Fibroblast of lung (primary cell): ENCODE measurements around the gene ORAI1. TPM values are rescaled to one million over a fixed set of nuclear protein-coding genes. Genes with fewer than 3 reads are reported as not detected.

Experiments
- DNase-seq, 2 donors: peaks; one replicate each; pipeline versions ENCODE4 v3.0.0 to v3.0.0-alpha.2; 2010; ENCODE audit warnings: low read depth in 2 of 2
- H2AFZ ChIP-seq: 2 replicates; pipeline ENCODE4 v1.5.1; 2012; ENCODE audit warnings: low read length, control low read depth, inconsistent platforms
- H3K27ac ChIP-seq: 2 replicates; pipeline ENCODE4 v1.5.1; 2011; ENCODE audit warnings: low read length, control low read depth; ENCODE audit not compliant: insufficient read depth
- H3K27me3 ChIP-seq: 2 replicates; pipeline ENCODE4 v1.5.1; 2011; ENCODE audit warnings: mild to moderate bottlenecking, low read length; ENCODE audit not compliant: control insufficient read depth, insufficient read depth
- H3K36me3 ChIP-seq: 2 replicates; pipeline ENCODE4 v1.5.1; 2011; ENCODE audit warnings: low read length; ENCODE audit not compliant: control insufficient read depth, insufficient read depth
- H3K4me1 ChIP-seq: 2 replicates; pipeline ENCODE4 v1.5.1; 2011; ENCODE audit warnings: low read length; ENCODE audit not compliant: control insufficient read depth, insufficient read depth; ENCODE audit errors: extremely low read depth
- H3K4me2 ChIP-seq: 2 replicates; pipeline ENCODE4 v1.5.1; 2011; ENCODE audit warnings: low read length, control low read depth; ENCODE audit not compliant: insufficient read depth; ENCODE audit errors: extremely low read depth
- H3K4me3 ChIP-seq, 4 experiments: fragments of 200-600 bp in 1 of 4; sonication (generic) in 1 of 4; replicated peaks in 1 of 4; 2 replicates each; pipeline ENCODE4 v1.5.1; 2011 to 2016; ENCODE audit warnings: low read length in 4 of 4, low read depth in 3 of 4, mild to moderate bottlenecking in 3 of 4, control low read depth in 2 of 4, inconsistent platforms in 1 of 4, mixed read lengths in 1 of 4; ENCODE audit not compliant: insufficient read depth in 1 of 4; ENCODE audit errors: control extremely low read depth in 1 of 4
- H3K79me2 ChIP-seq: 2 replicates; pipeline ENCODE4 v1.5.1; 2012; ENCODE audit warnings: mild to moderate bottlenecking, low read length, inconsistent platforms; ENCODE audit not compliant: control insufficient read depth, insufficient read depth
- H3K9ac ChIP-seq: 2 replicates; pipeline ENCODE4 v1.5.1; 2011; ENCODE audit warnings: mild to moderate bottlenecking, low read length, control low read depth; ENCODE audit not compliant: insufficient read depth
- H3K9me3 ChIP-seq: 2 replicates; pipeline ENCODE4 v1.5.1; 2012; ENCODE audit warnings: low read depth, low read length; ENCODE audit not compliant: control insufficient read depth, insufficient read depth
- H4K20me1 ChIP-seq: 2 replicates; pipeline ENCODE4 v1.5.1; 2011; ENCODE audit warnings: low read length; ENCODE audit not compliant: control insufficient read depth, insufficient read depth; ENCODE audit errors: extremely low read depth
- CTCF ChIP-seq, 2 donors: IDR thresholded peaks in 1 of 2; conservative IDR thresholded peaks in 1 of 2; 1 replicate in 1 of 2; 2 replicates in 1 of 2; pipeline ENCODE4 v1.5.1; 2011 to 2012; ENCODE audit warnings: low read length in 2 of 2, control low read depth in 1 of 2, inconsistent platforms in 1 of 2, low read depth in 1 of 2, mild to moderate bottlenecking in 1 of 2
- EZH2 ChIP-seq: IDR thresholded peaks from 2 replicates; pipeline ENCODE4 v1.5.1; 2012; ENCODE audit warnings: low read length, control low read depth, mild to moderate bottlenecking; ENCODE audit errors: missing control alignments
- polyA plus RNA-seq, 2 donors: library from polyadenylated mRNA; depleted of rRNA in 1 of 2; stranded (reverse) in 1 of 2; unstranded in 1 of 2; fragments of >200 nt; gene quantifications; 2 replicates each; pipeline ENCODE4 v1.2.1, GENCODE V29; 2011 to 2012; ENCODE audit warnings: missing spikeins in 1 of 2
- total RNA-seq: library from RNA; depleted of rRNA; stranded (reverse); fragments of >200 nt; gene quantifications from 2 replicates; pipeline ENCODE4 v1.2.1, GENCODE V29; 2014

ORAI1 gene
- total and polyA plus RNA-seq, 2 donors (not counting 1 experiment from before 2014, with no cell fraction given), result 7.4 to 8.1 TPM

- Histone ChIP-seq H3K4me1 (no peaks in the 10 kb centered on the region), H3K9me3 (no peaks in the 10 kb centered on the region), H2AFZ (no peak overlapping the region), H3K27me3 (no peaks in the 10 kb centered on the region), H3K9ac (no peak overlapping the region), H3K4me2 (no peak overlapping the region), H3K4me3 (no peak overlapping the region), H4K20me1 (no peaks in the 10 kb centered on the region), H3K36me3 (no peaks in the 10 kb centered on the region), H3K27ac (no peak overlapping the region), H3K79me2 (no peaks in the 10 kb centered on the region)
- TF ChIP-seq CTCF (conservative IDR thresholded peaks at IDR 0.05 in 1 of 2, IDR thresholded peaks at IDR 0.05 in 1 of 2; ENCODE audit: low read depth in 1 of 2, low read length in 2 of 2) (no peak), EZH2 (no peak)
- DNase-seq, result no peak
Measured at GRCh38 chr12:121688966-121689365, 62.6 kb downstream of the ORAI1 start.

- TF ChIP-seq EZH2 (no peak), CTCF (conservative IDR thresholded peaks at IDR 0.05 in 1 of 2, IDR thresholded peaks at IDR 0.05 in 1 of 2; ENCODE audit: low read depth in 1 of 2, low read length in 2 of 2) (no peak)
- H3K79me2 ChIP-seq, result no peaks in the 10 kb centered on the region
- H3K27ac ChIP-seq, result no peak overlapping the region
- H3K9ac ChIP-seq, result no peak overlapping the region
- H3K9me3 ChIP-seq, result no peaks in the 10 kb centered on the region
- DNase-seq, result no peak
- H3K4me2 ChIP-seq, result no peak overlapping the region
- H3K36me3 ChIP-seq, result no peaks in the 10 kb centered on the region
- no peak overlapping the region for H3K4me3 ChIP-seq
- no peaks in the 10 kb centered on the region for H3K27me3 ChIP-seq
- H4K20me1 ChIP-seq, result no peaks in the 10 kb centered on the region
- no peak overlapping the region for H2AFZ ChIP-seq
- no peaks in the 10 kb centered on the region for H3K4me1 ChIP-seq
Measured at GRCh38 chr12:121689430-121689829, 63.1 kb downstream of the ORAI1 start.

Other genes starting within 250 kb of the ORAI1 start
- gene RNF34, start 226.4 kb upstream of the ORAI1 start, total RNA-seq, result 49.1 and 79.4 TPM in 2 replicates
- 33.9 and 42.9 TPM in 2 replicates for gene RNF34, start 226.4 kb upstream of the ORAI1 start, polyA plus RNA-seq
- gene KDM2B, start 45.5 kb upstream of the ORAI1 start, total RNA-seq, result 13.1 and 21.6 TPM in 2 replicates
- gene KDM2B, start 45.5 kb upstream of the ORAI1 start, polyA plus RNA-seq, result 9.8 and 18.7 TPM in 2 replicates
- gene MORN3, start 43.1 kb downstream of the ORAI1 start, total RNA-seq, result 0.77 and 0.83 TPM in 2 replicates
- gene MORN3, start 43.1 kb downstream of the ORAI1 start, polyA plus RNA-seq, result 0.23 and 0.61 TPM in 2 replicates
- 6.2 and 8.6 TPM in 2 replicates for gene TMEM120B, start 86.2 kb downstream of the ORAI1 start, total RNA-seq
- gene TMEM120B, start 86.2 kb downstream of the ORAI1 start, polyA plus RNA-seq, result 8.6 and 10.6 TPM in 2 replicates
- gene RHOF, start 167.2 kb downstream of the ORAI1 start, total RNA-seq, result 5.6 and 6.8 TPM in 2 replicates
- 2.3 and 4.8 TPM in 2 replicates for gene RHOF, start 167.2 kb downstream of the ORAI1 start, polyA plus RNA-seq
- gene SETD1B, start 177.5 kb downstream of the ORAI1 start, total RNA-seq, result 2.1 and 3.5 TPM in 2 replicates
- 1.2 and 1.7 TPM in 2 replicates for gene SETD1B, start 177.5 kb downstream of the ORAI1 start, polyA plus RNA-seq
- 0.17 and 0.26 TPM in 2 replicates for gene HPD, start 232.3 kb downstream of the ORAI1 start, total RNA-seq
- 0.36 and 0.55 TPM in 2 replicates for gene HPD, start 232.3 kb downstream of the ORAI1 start, polyA plus RNA-seq